IMR-90 (cell line): ENCODE results near the gene GDI2. TPM values are rescaled to one million over a fixed set of nuclear protein-coding genes. Genes with fewer than 3 reads are reported as not detected.

Experiments
- ATAC-seq: fragments of 200-7000 bp; cut with Tn5 transposase; 2 replicates; pipeline ENCODE4 v1.9.1; 2020; ENCODE audit warnings: low read depth, mild to moderate bottlenecking, moderate library complexity
- BruUV-seq: library from RNA; stranded (reverse); fragments of 400-500 nt; replicated peaks from 2 replicates; lab custom pipeline; 2021; lab: Mats Ljungman, UMichigan
- CTCF ChIA-PET: fragments of 300-600 bp; formaldehyde crosslinking; extraction: SDS; loops from one replicate; lab custom pipeline; 2021; ENCODE audit warnings: antibody characterized with exemption; lab: Yijun Ruan, JAX
- POLR2A ChIA-PET: fragments of 300-600 bp; sonication (Branson Sonifier 250); formaldehyde crosslinking; loops from one replicate; lab custom pipeline; 2022; ENCODE audit warnings: antibody characterized with exemption; ENCODE audit not compliant: unreplicated experiment; lab: Charles Lee
- DNase-seq: peaks from one replicate; pipeline ENCODE4 v3.0.0; 2013
- H2AFZ ChIP-seq: replicated peaks from 2 replicates; pipeline ENCODE3; 2013; ENCODE audit warnings: low read length, mild to moderate bottlenecking; ENCODE audit not compliant: poor library complexity
- H2AK5ac ChIP-seq: 2 replicates; pipeline ENCODE4 v1.6.1; 2013; ENCODE audit warnings: low read depth, low read length, inconsistent platforms
- H2AK9ac ChIP-seq: replicated peaks from 2 replicates; pipeline ENCODE3; 2013; ENCODE audit warnings: mild to moderate bottlenecking, low read depth, low read length, moderate library complexity; ENCODE audit not compliant: poor library complexity
- H2BK120ac ChIP-seq: 2 replicates; pipeline ENCODE4 v1.6.1; 2013; ENCODE audit warnings: low read depth, low read length, inconsistent platforms
- H2BK15ac ChIP-seq: 3 replicates; pipeline ENCODE4 v1.6.1; 2013; ENCODE audit warnings: low read depth, low read length, inconsistent platforms
- H2BK20ac ChIP-seq: 2 replicates; pipeline ENCODE4 v1.6.1; 2013; ENCODE audit warnings: low read depth, mild to moderate bottlenecking, inconsistent platforms, low read length, moderate library complexity
- H2BK5ac ChIP-seq: 2 replicates; pipeline ENCODE4 v1.6.1; 2013; ENCODE audit warnings: mild to moderate bottlenecking, low read depth, low read length, inconsistent platforms; ENCODE audit not compliant: poor library complexity, severe bottlenecking
- H3K14ac ChIP-seq: replicated peaks from 2 replicates; pipeline ENCODE4 v1.6.1; 2013; ENCODE audit warnings: low read depth, low read length, inconsistent platforms
- H3K18ac ChIP-seq: 2 replicates; pipeline ENCODE4 v1.6.1; 2013; ENCODE audit warnings: low read depth, low read length, control low read depth
- H3K23ac ChIP-seq: 2 replicates; pipeline ENCODE4 v1.6.1; 2013; ENCODE audit warnings: low read depth, low read length, inconsistent platforms
- H3K27ac ChIP-seq: 2 replicates; pipeline ENCODE4 v1.5.1; 2013; ENCODE audit warnings: mild to moderate bottlenecking, control low read depth, low read length; ENCODE audit not compliant: insufficient read depth
- H3K27me3 ChIP-seq: 2 replicates; pipeline ENCODE4 v1.6.1; 2013; ENCODE audit warnings: low read length; ENCODE audit not compliant: control insufficient read depth, insufficient read depth
- H3K36me3 ChIP-seq: 2 replicates; pipeline ENCODE4 v1.6.1; 2013; ENCODE audit warnings: low read length, mixed read lengths; ENCODE audit not compliant: control insufficient read depth, insufficient read depth
- H3K4ac ChIP-seq: 2 replicates; pipeline ENCODE4 v1.6.1; 2013; ENCODE audit warnings: low read depth, low read length, inconsistent platforms
- H3K4me1 ChIP-seq: 2 replicates; pipeline ENCODE4 v1.6.1; 2013; ENCODE audit warnings: low read length, mixed read lengths; ENCODE audit not compliant: control insufficient read depth, insufficient read depth
- H3K4me2 ChIP-seq: 2 replicates; pipeline ENCODE4 v1.6.1; 2013; ENCODE audit warnings: low read depth, mild to moderate bottlenecking, control low read depth, low read length, moderate library complexity
- H3K4me3 ChIP-seq: 2 replicates; pipeline ENCODE4 v1.5.1; 2013; ENCODE audit warnings: low read depth, mild to moderate bottlenecking, control low read depth, low read length, moderate library complexity; ENCODE audit not compliant: insufficient read depth
- H3K56ac ChIP-seq: 2 replicates; pipeline ENCODE4 v1.6.1; 2013; ENCODE audit warnings: low read length, inconsistent platforms; ENCODE audit not compliant: insufficient read depth; ENCODE audit errors: extremely low read depth
- H3K79me1 ChIP-seq, 2 experiments: 2 replicates each; pipeline ENCODE4 v1.6.1; 2013; ENCODE audit warnings: low read length in 2 of 2, inconsistent platforms in 1 of 2, low read depth in 1 of 2
- H3K9ac ChIP-seq: 2 replicates; pipeline ENCODE4 v1.6.1; 2013; ENCODE audit warnings: low read depth, low read length, control low read depth
- H3K9me1 ChIP-seq: 2 replicates; pipeline ENCODE4 v1.6.1; 2013; ENCODE audit warnings: low read length, inconsistent platforms; ENCODE audit not compliant: insufficient read depth
- H3K9me3 ChIP-seq: 2 replicates; pipeline ENCODE4 v1.6.1; 2013; ENCODE audit warnings: low read length; ENCODE audit not compliant: control insufficient read depth, insufficient read depth
- H4K20me1 ChIP-seq: 2 replicates; pipeline ENCODE4 v1.6.1; 2013; ENCODE audit warnings: low read length, inconsistent platforms; ENCODE audit not compliant: insufficient read depth
- H4K5ac ChIP-seq: 2 replicates; pipeline ENCODE4 v1.6.1; 2013; ENCODE audit warnings: mild to moderate bottlenecking, low read depth, low read length, control low read depth
- H4K8ac ChIP-seq, 2 experiments: 2 replicates each; pipeline ENCODE4 v1.6.1; 2013; ENCODE audit warnings: low read depth in 2 of 2, low read length in 2 of 2, control low read depth in 1 of 2, inconsistent platforms in 1 of 2
- H4K91ac ChIP-seq: 2 replicates; pipeline ENCODE4 v1.6.1; 2013; ENCODE audit warnings: low read depth, low read length, inconsistent platforms; ENCODE audit not compliant: insufficient read depth
- BHLHE40 ChIP-seq: fragments of 150-350 bp; IDR thresholded peaks from 2 replicates; pipeline ENCODE4 v1.6.1; 2016; ENCODE audit warnings: mild to moderate bottlenecking, low read depth, low read length
- CEBPB ChIP-seq: IDR thresholded peaks from 2 replicates; pipeline ENCODE4 v1.6.1; 2012; ENCODE audit warnings: low read depth, low read length, improper control_type of control experiment
- CHD1 ChIP-seq: IDR thresholded peaks from 2 replicates; pipeline ENCODE4 v1.6.1; 2012; ENCODE audit warnings: low read depth, low read length, improper control_type of control experiment
- CTCF ChIP-seq: conservative IDR thresholded peaks from 2 replicates; pipeline ENCODE4 v1.5.1; 2012; ENCODE audit warnings: mild to moderate bottlenecking, low read depth, low read length, improper control_type of control experiment
- ELK1 ChIP-seq: fragments of 150-350 bp; IDR thresholded peaks from 2 replicates; pipeline ENCODE4 v1.6.1; 2016; ENCODE audit warnings: low read depth, mild to moderate bottlenecking, low read length, moderate library complexity, borderline replicate concordance
- FOS ChIP-seq: fragments of 150-350 bp; IDR thresholded peaks from 2 replicates; pipeline ENCODE4 v1.6.1; 2016; ENCODE audit warnings: low read depth, low read length
- MAFK ChIP-seq: IDR thresholded peaks from 2 replicates; pipeline ENCODE4 v1.6.1; 2012; ENCODE audit warnings: low read depth, low read length, improper control_type of control experiment
- MAZ ChIP-seq: IDR thresholded peaks from 2 replicates; pipeline ENCODE4 v1.6.1; 2012; ENCODE audit warnings: low read depth, mild to moderate bottlenecking, low read length, improper control_type of control experiment, moderate library complexity, borderline replicate concordance
- MXI1 ChIP-seq: IDR thresholded peaks from 2 replicates; pipeline ENCODE4 v1.6.1; 2012; ENCODE audit warnings: low read depth, mild to moderate bottlenecking, low read length, moderate library complexity, borderline replicate concordance
- NFE2L2 ChIP-seq: fragments of 150-350 bp; IDR thresholded peaks from 2 replicates; pipeline ENCODE4 v1.6.1; 2016; ENCODE audit warnings: low read depth, mild to moderate bottlenecking, low read length
- POLR2A ChIP-seq: IDR thresholded peaks from 2 replicates; pipeline ENCODE4 v1.6.1; 2012; ENCODE audit warnings: mild to moderate bottlenecking, low read depth, low read length
- RAD21 ChIP-seq: IDR thresholded peaks from 2 replicates; pipeline ENCODE4 v1.6.1; 2012; ENCODE audit warnings: low read length, improper control_type of control experiment
- RCOR1 ChIP-seq: IDR thresholded peaks from 2 replicates; pipeline ENCODE4 v1.6.1; 2012; ENCODE audit warnings: mild to moderate bottlenecking, low read length, improper control_type of control experiment; ENCODE audit not compliant: insufficient replicate concordance
- RFX5 ChIP-seq: IDR thresholded peaks from 2 replicates; pipeline ENCODE4 v1.8.0; 2012; ENCODE audit warnings: low read depth, mild to moderate bottlenecking, low read length, moderate library complexity
- SMC3 ChIP-seq: fragments of 150-350 bp; IDR thresholded peaks from 2 replicates; pipeline ENCODE4 v1.6.1; 2016; ENCODE audit warnings: low read depth, mild to moderate bottlenecking, antibody characterized with exemption, low read length, moderate library complexity
- USF2 ChIP-seq: fragments of 150-350 bp; IDR thresholded peaks from 2 replicates; pipeline ENCODE4 v1.6.1; 2017; ENCODE audit warnings: mild to moderate bottlenecking, antibody characterized with exemption, low read length, low read depth
- WGBS, 2 experiments: methylation state at CpG; one replicate each; pipeline versions ENCODE4 v1.1.5 to v1.1.7; 2013; ENCODE audit warnings: missing lambda C conversion rate in 2 of 2; ENCODE audit not compliant: insufficient read length in 1 of 2; ENCODE audit errors: extremely low coverage in 2 of 2; 5-methylcytosine and 5-hydroxymethylcytosine counted together
- dilution Hi-C: fragments of 300-500 bp; cut with HindIII; formaldehyde crosslinking; loops from one replicate; pipeline ENCODE4 v1.14.3; 2018; ENCODE audit warnings: low sequenced_read_pairs; ENCODE audit not compliant: unreplicated experiment
- in situ Hi-C: fragments of 300-500 bp; cut with MboI; formaldehyde crosslinking; loops from 3 replicates; pipeline ENCODE4 v1.14.3; 2019; ENCODE audit warnings: low sequenced_read_pairs, inconsistent platforms, mixed read lengths
- intact Hi-C: fragments of 100-400 bp; cut with micrococcal nuclease; formaldehyde crosslinking; loops from 2 replicates; pipeline ENCODE4 v1.10.0; 2022
- polyA plus RNA-seq, 3 experiments: library from polyadenylated mRNA; depleted of rRNA; stranded (reverse); fragments of >200 nt; gene quantifications; 2 replicates each; pipeline ENCODE4 v1.2.3, GENCODE V29; 2012; ENCODE audit warnings: low replicate concordance in 1 of 3
- total RNA-seq: library from RNA; depleted of rRNA; stranded (reverse); fragments of >200 nt; gene quantifications from 2 replicates; pipeline ENCODE4 v1.2.3, GENCODE V29; 2012

The GDI2 gene
- total and polyA plus RNA-seq, 2 of the 4 experiments (the other 2 are of a cell fraction): 171 to 396 TPM

- H2AK9ac ChIP-seq: no peak overlapping the region
- H4K8ac ChIP-seq: no peak overlapping the region
- no peak for TF ChIP-seq BHLHE40
- TF ChIP-seq RAD21: no peak
- TF ChIP-seq USF2: no peak
- TF ChIP-seq MXI1: no peak
- TF ChIP-seq CHD1: no peak
- TF ChIP-seq ELK1: no peak
- no peak for TF ChIP-seq MAFK
- TF ChIP-seq NFE2L2: no peak
- TF ChIP-seq CTCF: no peak
- TF ChIP-seq SMC3: no peak
- TF ChIP-seq RCOR1: no peak
- TF ChIP-seq CEBPB: no peak
- TF ChIP-seq FOS: no peak
- no peak for TF ChIP-seq POLR2A
- no peak for TF ChIP-seq MAZ
- no peak for TF ChIP-seq RFX5
- H4K5ac ChIP-seq: no peak overlapping the region
- no peak overlapping the region for H3K14ac ChIP-seq
- no peaks in the 10 kb centered on the region for H3K9me3 ChIP-seq
- no peak overlapping the region for H2AFZ ChIP-seq
- DNase-seq (no peak), ATAC-seq (no peak)
- no CpG with 5 or more reads among the region's 4 CpGs for WGBS, 2 experiments
- H2AK5ac ChIP-seq: no peak overlapping the region
- H3K4me3 ChIP-seq: no peak overlapping the region
- no peak overlapping the region for H4K91ac ChIP-seq
- no peak overlapping the region for H3K18ac ChIP-seq
- H3K4ac ChIP-seq: no peak overlapping the region
- ChIA-PET CTCF (interaction anchor here (0.6 kb wide), 2 partner anchors 14 to 116 kb away, joined by 3 to 4 read pairs; no protein-coding TSS in a partner anchor), POLR2A (no interaction called here)
- H2BK15ac ChIP-seq: no peak overlapping the region
- H3K23ac ChIP-seq: no peak overlapping the region
- no peak overlapping the region for H3K56ac ChIP-seq
- no peak overlapping the region for H2BK5ac ChIP-seq
- no TSS peak for BruUV-seq
- H3K4me1 ChIP-seq: no peaks in the 10 kb centered on the region
- H3K4me2 ChIP-seq: no peak overlapping the region
- no peak overlapping the region for H3K9ac ChIP-seq
- H3K79me1 ChIP-seq: peaks cover 11 to 33% of the 10 kb centered on the region in 2 experiments; a peak in 3 of 4 replicates
- intact Hi-C loops: no loop called here
- peaks cover 40% of the 10 kb centered on the region for H3K36me3 ChIP-seq
- no peak overlapping the region for H3K27ac ChIP-seq
- dilution Hi-C loops: no loop called here
- no peaks in the 10 kb centered on the region; the same call in 1 of the 2 replicates for H4K20me1 ChIP-seq
- no peaks in the 10 kb centered on the region for H3K27me3 ChIP-seq
- H2BK20ac ChIP-seq: no peak overlapping the region
- H3K9me1 ChIP-seq: peaks cover 12% of the 10 kb centered on the region; the same call in 1 of the 2 replicates
- H2BK120ac ChIP-seq: no peak overlapping the region
- in situ Hi-C loops: no loop called here
These were observed 67.0 kb downstream of the GDI2 start for GRCh38 chr10:5746197-5746596.
